IMR-90 (cell line): ENCODE data around the gene DENND6B. TPM values are rescaled to one million over a fixed set of nuclear protein-coding genes. Genes with fewer than 3 reads are reported as not detected.

Experiments
- ATAC-seq: fragments of 200-7000 bp; cut with Tn5 transposase; 2 replicates; pipeline ENCODE4 v1.9.1; 2020; ENCODE audit warnings: low read depth, mild to moderate bottlenecking, moderate library complexity
- BruUV-seq: library from RNA; stranded (reverse); fragments of 400-500 nt; replicated peaks from 2 replicates; lab custom pipeline; 2021; lab: Mats Ljungman, UMichigan
- CTCF ChIA-PET: fragments of 300-600 bp; formaldehyde crosslinking; extraction: SDS; loops from one replicate; lab custom pipeline; 2021; ENCODE audit warnings: antibody characterized with exemption; lab: Yijun Ruan, JAX
- POLR2A ChIA-PET: fragments of 300-600 bp; sonication (Branson Sonifier 250); formaldehyde crosslinking; loops from one replicate; lab custom pipeline; 2022; ENCODE audit warnings: antibody characterized with exemption; ENCODE audit not compliant: unreplicated experiment; lab: Charles Lee
- DNase-seq: peaks from one replicate; pipeline ENCODE4 v3.0.0; 2013
- H2AFZ ChIP-seq: replicated peaks from 2 replicates; pipeline ENCODE3; 2013; ENCODE audit warnings: low read length, mild to moderate bottlenecking; ENCODE audit not compliant: poor library complexity
- H2AK5ac ChIP-seq: 2 replicates; pipeline ENCODE4 v1.6.1; 2013; ENCODE audit warnings: low read depth, low read length, inconsistent platforms
- H2AK9ac ChIP-seq: replicated peaks from 2 replicates; pipeline ENCODE3; 2013; ENCODE audit warnings: mild to moderate bottlenecking, low read depth, low read length, moderate library complexity; ENCODE audit not compliant: poor library complexity
- H2BK120ac ChIP-seq: 2 replicates; pipeline ENCODE4 v1.6.1; 2013; ENCODE audit warnings: low read depth, low read length, inconsistent platforms
- H2BK15ac ChIP-seq: 3 replicates; pipeline ENCODE4 v1.6.1; 2013; ENCODE audit warnings: low read depth, low read length, inconsistent platforms
- H2BK20ac ChIP-seq: 2 replicates; pipeline ENCODE4 v1.6.1; 2013; ENCODE audit warnings: low read depth, mild to moderate bottlenecking, inconsistent platforms, low read length, moderate library complexity
- H2BK5ac ChIP-seq: 2 replicates; pipeline ENCODE4 v1.6.1; 2013; ENCODE audit warnings: mild to moderate bottlenecking, low read depth, low read length, inconsistent platforms; ENCODE audit not compliant: poor library complexity, severe bottlenecking
- H3K14ac ChIP-seq: replicated peaks from 2 replicates; pipeline ENCODE4 v1.6.1; 2013; ENCODE audit warnings: low read depth, low read length, inconsistent platforms
- H3K18ac ChIP-seq: 2 replicates; pipeline ENCODE4 v1.6.1; 2013; ENCODE audit warnings: low read depth, low read length, control low read depth
- H3K23ac ChIP-seq: 2 replicates; pipeline ENCODE4 v1.6.1; 2013; ENCODE audit warnings: low read depth, low read length, inconsistent platforms
- H3K27ac ChIP-seq: 2 replicates; pipeline ENCODE4 v1.5.1; 2013; ENCODE audit warnings: mild to moderate bottlenecking, control low read depth, low read length; ENCODE audit not compliant: insufficient read depth
- H3K27me3 ChIP-seq: 2 replicates; pipeline ENCODE4 v1.6.1; 2013; ENCODE audit warnings: low read length; ENCODE audit not compliant: control insufficient read depth, insufficient read depth
- H3K36me3 ChIP-seq: 2 replicates; pipeline ENCODE4 v1.6.1; 2013; ENCODE audit warnings: low read length, mixed read lengths; ENCODE audit not compliant: control insufficient read depth, insufficient read depth
- H3K4ac ChIP-seq: 2 replicates; pipeline ENCODE4 v1.6.1; 2013; ENCODE audit warnings: low read depth, low read length, inconsistent platforms
- H3K4me1 ChIP-seq: 2 replicates; pipeline ENCODE4 v1.6.1; 2013; ENCODE audit warnings: low read length, mixed read lengths; ENCODE audit not compliant: control insufficient read depth, insufficient read depth
- H3K4me2 ChIP-seq: 2 replicates; pipeline ENCODE4 v1.6.1; 2013; ENCODE audit warnings: low read depth, mild to moderate bottlenecking, control low read depth, low read length, moderate library complexity
- H3K4me3 ChIP-seq: 2 replicates; pipeline ENCODE4 v1.5.1; 2013; ENCODE audit warnings: low read depth, mild to moderate bottlenecking, control low read depth, low read length, moderate library complexity; ENCODE audit not compliant: insufficient read depth
- H3K56ac ChIP-seq: 2 replicates; pipeline ENCODE4 v1.6.1; 2013; ENCODE audit warnings: low read length, inconsistent platforms; ENCODE audit not compliant: insufficient read depth; ENCODE audit errors: extremely low read depth
- H3K79me1 ChIP-seq, 2 experiments: 2 replicates each; pipeline ENCODE4 v1.6.1; 2013; ENCODE audit warnings: low read length in 2 of 2, inconsistent platforms in 1 of 2, low read depth in 1 of 2
- H3K9ac ChIP-seq: 2 replicates; pipeline ENCODE4 v1.6.1; 2013; ENCODE audit warnings: low read depth, low read length, control low read depth
- H3K9me1 ChIP-seq: 2 replicates; pipeline ENCODE4 v1.6.1; 2013; ENCODE audit warnings: low read length, inconsistent platforms; ENCODE audit not compliant: insufficient read depth
- H3K9me3 ChIP-seq: 2 replicates; pipeline ENCODE4 v1.6.1; 2013; ENCODE audit warnings: low read length; ENCODE audit not compliant: control insufficient read depth, insufficient read depth
- H4K20me1 ChIP-seq: 2 replicates; pipeline ENCODE4 v1.6.1; 2013; ENCODE audit warnings: low read length, inconsistent platforms; ENCODE audit not compliant: insufficient read depth
- H4K5ac ChIP-seq: 2 replicates; pipeline ENCODE4 v1.6.1; 2013; ENCODE audit warnings: mild to moderate bottlenecking, low read depth, low read length, control low read depth
- H4K8ac ChIP-seq, 2 experiments: 2 replicates each; pipeline ENCODE4 v1.6.1; 2013; ENCODE audit warnings: low read depth in 2 of 2, low read length in 2 of 2, control low read depth in 1 of 2, inconsistent platforms in 1 of 2
- H4K91ac ChIP-seq: 2 replicates; pipeline ENCODE4 v1.6.1; 2013; ENCODE audit warnings: low read depth, low read length, inconsistent platforms; ENCODE audit not compliant: insufficient read depth
- BHLHE40 ChIP-seq: fragments of 150-350 bp; IDR thresholded peaks from 2 replicates; pipeline ENCODE4 v1.6.1; 2016; ENCODE audit warnings: mild to moderate bottlenecking, low read depth, low read length
- CEBPB ChIP-seq: IDR thresholded peaks from 2 replicates; pipeline ENCODE4 v1.6.1; 2012; ENCODE audit warnings: low read depth, low read length, improper control_type of control experiment
- CHD1 ChIP-seq: IDR thresholded peaks from 2 replicates; pipeline ENCODE4 v1.6.1; 2012; ENCODE audit warnings: low read depth, low read length, improper control_type of control experiment
- CTCF ChIP-seq: conservative IDR thresholded peaks from 2 replicates; pipeline ENCODE4 v1.5.1; 2012; ENCODE audit warnings: mild to moderate bottlenecking, low read depth, low read length, improper control_type of control experiment
- ELK1 ChIP-seq: fragments of 150-350 bp; IDR thresholded peaks from 2 replicates; pipeline ENCODE4 v1.6.1; 2016; ENCODE audit warnings: low read depth, mild to moderate bottlenecking, low read length, moderate library complexity, borderline replicate concordance
- FOS ChIP-seq: fragments of 150-350 bp; IDR thresholded peaks from 2 replicates; pipeline ENCODE4 v1.6.1; 2016; ENCODE audit warnings: low read depth, low read length
- MAFK ChIP-seq: IDR thresholded peaks from 2 replicates; pipeline ENCODE4 v1.6.1; 2012; ENCODE audit warnings: low read depth, low read length, improper control_type of control experiment
- MAZ ChIP-seq: IDR thresholded peaks from 2 replicates; pipeline ENCODE4 v1.6.1; 2012; ENCODE audit warnings: low read depth, mild to moderate bottlenecking, low read length, improper control_type of control experiment, moderate library complexity, borderline replicate concordance
- MXI1 ChIP-seq: IDR thresholded peaks from 2 replicates; pipeline ENCODE4 v1.6.1; 2012; ENCODE audit warnings: low read depth, mild to moderate bottlenecking, low read length, moderate library complexity, borderline replicate concordance
- NFE2L2 ChIP-seq: fragments of 150-350 bp; IDR thresholded peaks from 2 replicates; pipeline ENCODE4 v1.6.1; 2016; ENCODE audit warnings: low read depth, mild to moderate bottlenecking, low read length
- POLR2A ChIP-seq: IDR thresholded peaks from 2 replicates; pipeline ENCODE4 v1.6.1; 2012; ENCODE audit warnings: mild to moderate bottlenecking, low read depth, low read length
- RAD21 ChIP-seq: IDR thresholded peaks from 2 replicates; pipeline ENCODE4 v1.6.1; 2012; ENCODE audit warnings: low read length, improper control_type of control experiment
- RCOR1 ChIP-seq: IDR thresholded peaks from 2 replicates; pipeline ENCODE4 v1.6.1; 2012; ENCODE audit warnings: mild to moderate bottlenecking, low read length, improper control_type of control experiment; ENCODE audit not compliant: insufficient replicate concordance
- RFX5 ChIP-seq: IDR thresholded peaks from 2 replicates; pipeline ENCODE4 v1.8.0; 2012; ENCODE audit warnings: low read depth, mild to moderate bottlenecking, low read length, moderate library complexity
- SMC3 ChIP-seq: fragments of 150-350 bp; IDR thresholded peaks from 2 replicates; pipeline ENCODE4 v1.6.1; 2016; ENCODE audit warnings: low read depth, mild to moderate bottlenecking, antibody characterized with exemption, low read length, moderate library complexity
- USF2 ChIP-seq: fragments of 150-350 bp; IDR thresholded peaks from 2 replicates; pipeline ENCODE4 v1.6.1; 2017; ENCODE audit warnings: mild to moderate bottlenecking, antibody characterized with exemption, low read length, low read depth
- WGBS, 2 experiments: methylation state at CpG; one replicate each; pipeline versions ENCODE4 v1.1.5 to v1.1.7; 2013; ENCODE audit warnings: missing lambda C conversion rate in 2 of 2; ENCODE audit not compliant: insufficient read length in 1 of 2; ENCODE audit errors: extremely low coverage in 2 of 2; 5-methylcytosine and 5-hydroxymethylcytosine counted together
- dilution Hi-C: fragments of 300-500 bp; cut with HindIII; formaldehyde crosslinking; loops from one replicate; pipeline ENCODE4 v1.14.3; 2018; ENCODE audit warnings: low sequenced_read_pairs; ENCODE audit not compliant: unreplicated experiment
- in situ Hi-C: fragments of 300-500 bp; cut with MboI; formaldehyde crosslinking; loops from 3 replicates; pipeline ENCODE4 v1.14.3; 2019; ENCODE audit warnings: low sequenced_read_pairs, inconsistent platforms, mixed read lengths
- intact Hi-C: fragments of 100-400 bp; cut with micrococcal nuclease; formaldehyde crosslinking; loops from 2 replicates; pipeline ENCODE4 v1.10.0; 2022
- polyA plus RNA-seq, 3 experiments: library from polyadenylated mRNA; depleted of rRNA; stranded (reverse); fragments of >200 nt; gene quantifications; 2 replicates each; pipeline ENCODE4 v1.2.3, GENCODE V29; 2012; ENCODE audit warnings: low replicate concordance in 1 of 3
- total RNA-seq: library from RNA; depleted of rRNA; stranded (reverse); fragments of >200 nt; gene quantifications from 2 replicates; pipeline ENCODE4 v1.2.3, GENCODE V29; 2012

DENND6B gene
- total and polyA plus RNA-seq, 2 of the 4 experiments (the other 2 are of a cell fraction), result 0.36 to 4.9 TPM

GRCh38 chr22:50363166-50363802, 36.5 kb upstream of the DENND6B start:
- Histone ChIP-seq H3K27ac (no peak overlapping the region), H3K14ac (no peak overlapping the region), H3K9me3 (no peaks in the 10 kb centered on the region), H2BK15ac (no peak overlapping the region), H3K18ac (no peak overlapping the region), H3K79me1 (peaks cover 39 to 72% of the 10 kb centered on the region in 2 experiments), H4K20me1 (peaks cover 84% of the 10 kb centered on the region), H4K5ac (no peak overlapping the region), H3K23ac (no peak overlapping the region), H3K4me3 (no peak overlapping the region), H2AFZ (no peak overlapping the region), H3K4me2 (no peak overlapping the region), H2AK5ac (no peak overlapping the region), H2BK20ac (no peak overlapping the region), H3K4ac (no peak overlapping the region), H2BK120ac (no peak overlapping the region), H4K8ac (no peak overlapping the region), H3K27me3 (no peaks in the 10 kb centered on the region), H3K4me1 (peaks cover 2% of the 10 kb centered on the region), H3K36me3 (peaks cover 24% of the 10 kb centered on the region), H4K91ac (no peak overlapping the region), H3K9me1 (peaks cover 24% of the 10 kb centered on the region), H3K9ac (no peak overlapping the region), H2BK5ac (no peak overlapping the region), H3K56ac (no peak overlapping the region), H2AK9ac (no peak overlapping the region)
- in situ Hi-C loops (no loop called here), dilution Hi-C loops (no loop called here), intact Hi-C loops (no loop called here)
- POLR2A ChIA-PET, result no interaction called here
- no CpG with 5 or more reads among the region's 8 CpGs for WGBS, 2 experiments
- ATAC-seq (no peak), DNase-seq (no peak)
- TF ChIP-seq RAD21 (no peak), USF2 (no peak), CHD1 (no peak), NFE2L2 (no peak), MAFK (no peak), RCOR1 (no peak), POLR2A (no peak), MAZ (no peak), CEBPB (no peak), ELK1 (no peak), SMC3 (no peak), FOS (no peak), RFX5 (no peak), CTCF (no peak), BHLHE40 (no peak), MXI1 (no peak)
- BruUV-seq, result no TSS peak
- CTCF ChIA-PET, result interaction anchor here (0.5 kb wide), 1 partner anchor 136 kb away, joined by 3 read pairs; no protein-coding TSS in a partner anchor
